A673 (cell line): ENCODE data around the gene ERC1.

Experiments
- CTCF ChIP-seq: fragments of 300-800, 200-600 bp; sonication (generic); conservative IDR thresholded peaks from 2 replicates; pipeline ENCODE4 v1.5.1; 2017; ENCODE audit warnings: low read depth, mild to moderate bottlenecking, antibody characterized with exemption, low read length, moderate library complexity, mixed read lengths
- EZH2 ChIP-seq: fragments of 200-600 bp; sonication (generic); IDR thresholded peaks from 2 replicates; pipeline ENCODE4 v1.6.1; 2017; ENCODE audit warnings: borderline replicate concordance, low read depth, mild to moderate bottlenecking, mixed read lengths, antibody characterized with exemption, low read length; ENCODE audit not compliant: poor library complexity, severe bottlenecking

- TF ChIP-seq CTCF (no peak), EZH2 (no peak)
Measured at GRCh38 chr12:1314523-1314922, 323.5 kb downstream of the ERC1 start.
